ENCODE measurements around the gene GPR61.

Gene GPR61

GRCh38 chr1:109521002-109521951, 18.4 kb upstream of the GPR61 start:
- Histone ChIP-seq H3K4me3 (ENCODE audit: low read depth, low read length) (no peak overlapping the region), H3K36me3 (ENCODE audit: control insufficient read depth in 2 of 2, insufficient read depth in 1 of 2, low read length in 2 of 2) (no peaks in the 10 kb centered on the region), H3K4me1 (ENCODE audit: control insufficient read depth, insufficient read depth, low read length) (no peaks in the 10 kb centered on the region), H3K9me3 (ENCODE audit: control insufficient read depth, insufficient read depth, low read depth, low read length) (no peaks in the 10 kb centered on the region), H3K27ac (ENCODE audit: extremely low read depth, low read depth, low read length) (no peak overlapping the region)
- CTCF ChIA-PET: interaction anchor here (0.6 to 36.3 kb wide), 5 partner anchors 11 to 31 kb away, joined by 3 to 1152 read pairs (median 32); partner anchors contain the start of genes CYB561D1 and GPR61
- POLR2A ChIA-PET: no interaction called here
- TF ChIP-seq ZBTB48 (tag by site-specific recombination; IDR thresholded peaks at IDR 0.05) (0 out of 2 replicates have a peak, but pooled peaks have one; percentile 30), ZNF514 (tag by site-specific recombination; IDR thresholded peaks at IDR 0.05) (no peak)

GRCh38 chr1:109522026-109522425, 17.6 kb upstream of the GPR61 start:
- Histone ChIP-seq H3K4me3 (ENCODE audit: low read depth, low read length) (no peak overlapping the region), H3K4me1 (ENCODE audit: control insufficient read depth, insufficient read depth, low read length) (no peaks in the 10 kb centered on the region), H3K9me3 (ENCODE audit: control insufficient read depth, insufficient read depth, low read depth, low read length) (no peaks in the 10 kb centered on the region), H3K27ac (ENCODE audit: extremely low read depth, low read depth, low read length) (no peak overlapping the region), H3K36me3 (ENCODE audit: control insufficient read depth in 2 of 2, insufficient read depth in 1 of 2, low read length in 2 of 2) (no peaks in the 10 kb centered on the region)
- TF ChIP-seq ZNF148 (tag by site-specific recombination; IDR thresholded peaks at IDR 0.05; ENCODE audit: borderline replicate concordance) (no peak), GLIS2 (tag by site-specific recombination; IDR thresholded peaks at IDR 0.05) (no peak), ZNF211 (tag by site-specific recombination; IDR thresholded peaks at IDR 0.05; ENCODE audit: low read depth) (no peak), GLI2 (tag by site-specific recombination; IDR thresholded peaks at IDR 0.05; ENCODE audit: borderline replicate concordance, low read depth) (no peak), ZNF302 (tag by site-specific recombination; IDR thresholded peaks at IDR 0.05; ENCODE audit: low read depth) (no peak), ZNF23 (tag by site-specific recombination; IDR thresholded peaks at IDR 0.05; ENCODE audit: borderline replicate concordance) (no peak)
- CTCF ChIA-PET: interaction anchor here (0.6 to 3.7 kb wide), 3 partner anchors 11 to 31 kb away, joined by 3 to 32 read pairs (median 7); no protein-coding TSS in a partner anchor
- POLR2A ChIA-PET: no interaction called here

GRCh38 chr1:109523706-109524105, 16.0 kb upstream of the GPR61 start:
- H3K27ac ChIP-seq (ENCODE audit: extremely low read depth, low read depth, low read length): no peak overlapping the region
- POLR2A ChIA-PET: no interaction called here
- H3K4me3 ChIP-seq (ENCODE audit: low read depth, low read length): no peak overlapping the region
- H3K36me3 ChIP-seq (ENCODE audit: control insufficient read depth in 2 of 2, insufficient read depth in 1 of 2, low read length in 2 of 2): no peaks in the 10 kb centered on the region
- CTCF ChIA-PET: interaction anchor here (3.7 to 20.8 kb wide), 2 partner anchors 9 to 21 kb away, joined by 32 to 1152 read pairs; partner anchors contain the start of genes AMIGO1 and CYB561D1
- H3K9me3 ChIP-seq (ENCODE audit: control insufficient read depth, insufficient read depth, low read depth, low read length): no peaks in the 10 kb centered on the region
- no peaks in the 10 kb centered on the region for H3K4me1 ChIP-seq (ENCODE audit: control insufficient read depth, insufficient read depth, low read length)
- TF ChIP-seq ZNF391 (tag by site-specific recombination; IDR thresholded peaks at IDR 0.05; ENCODE audit: borderline replicate concordance, low read depth): no peak
- TF ChIP-seq ZBTB26 (tag by site-specific recombination; optimal IDR thresholded peaks at IDR 0.05): no peak
- TF ChIP-seq ZNF555 (tag by site-specific recombination; conservative IDR thresholded peaks at IDR 0.05): no peak
- no peak for TF ChIP-seq SETDB1 (IDR thresholded peaks at IDR 0.05; ENCODE audit: insufficient read length, low read length)
- no peak for TF ChIP-seq ZNF335 (tag by site-specific recombination; conservative IDR thresholded peaks at IDR 0.05)
- no peak for TF ChIP-seq PATZ1 (tag by site-specific recombination; IDR thresholded peaks at IDR 0.05)
- TF ChIP-seq PRDM10 (tag by site-specific recombination; IDR thresholded peaks at IDR 0.05): no peak
- no peak for TF ChIP-seq ZNF529 (tag by site-specific recombination; IDR thresholded peaks at IDR 0.05; ENCODE audit: insufficient replicate concordance)
- TF ChIP-seq ZSCAN4 (tag by site-specific recombination; IDR thresholded peaks at IDR 0.05): no peak
